Measurements from ENCODE around the gene HDAC9. TPM values are rescaled to one million over a fixed set of nuclear protein-coding genes. Genes with fewer than 3 reads are reported as not detected.

Gene HDAC9
- total and polyA plus RNA-seq, 12 donors, result 2.6 to 23.1 (median 7.5) TPM

DNA sequence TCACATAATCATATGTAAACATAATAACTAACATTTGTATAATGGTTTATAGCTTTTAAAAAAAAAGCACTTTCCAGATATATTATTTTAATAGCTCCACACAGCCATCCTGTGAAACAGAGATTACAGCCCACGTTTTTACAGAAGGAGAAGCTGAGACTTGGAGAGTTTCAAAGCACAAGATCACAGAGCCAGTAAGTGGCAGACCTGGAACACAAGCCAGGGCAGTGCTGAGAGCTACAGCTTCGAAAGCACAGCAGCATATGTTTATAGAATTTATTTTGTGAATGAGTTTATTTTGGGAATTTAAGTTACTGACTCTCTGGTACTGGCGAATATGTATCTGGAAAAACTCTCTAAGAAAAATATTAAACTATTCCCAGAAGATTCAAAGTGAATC lies 149.4 kb downstream of the HDAC9 start:
- whole genome bisulfite sequencing, 4 donors, result 56 to 74% (median 62%) methylated on average over 3 of the region's 3 CpGs
- TF ChIP-seq POLR2A (IDR thresholded peaks at IDR 0.05), result no peak
- TF ChIP-seq, protein P1, sequence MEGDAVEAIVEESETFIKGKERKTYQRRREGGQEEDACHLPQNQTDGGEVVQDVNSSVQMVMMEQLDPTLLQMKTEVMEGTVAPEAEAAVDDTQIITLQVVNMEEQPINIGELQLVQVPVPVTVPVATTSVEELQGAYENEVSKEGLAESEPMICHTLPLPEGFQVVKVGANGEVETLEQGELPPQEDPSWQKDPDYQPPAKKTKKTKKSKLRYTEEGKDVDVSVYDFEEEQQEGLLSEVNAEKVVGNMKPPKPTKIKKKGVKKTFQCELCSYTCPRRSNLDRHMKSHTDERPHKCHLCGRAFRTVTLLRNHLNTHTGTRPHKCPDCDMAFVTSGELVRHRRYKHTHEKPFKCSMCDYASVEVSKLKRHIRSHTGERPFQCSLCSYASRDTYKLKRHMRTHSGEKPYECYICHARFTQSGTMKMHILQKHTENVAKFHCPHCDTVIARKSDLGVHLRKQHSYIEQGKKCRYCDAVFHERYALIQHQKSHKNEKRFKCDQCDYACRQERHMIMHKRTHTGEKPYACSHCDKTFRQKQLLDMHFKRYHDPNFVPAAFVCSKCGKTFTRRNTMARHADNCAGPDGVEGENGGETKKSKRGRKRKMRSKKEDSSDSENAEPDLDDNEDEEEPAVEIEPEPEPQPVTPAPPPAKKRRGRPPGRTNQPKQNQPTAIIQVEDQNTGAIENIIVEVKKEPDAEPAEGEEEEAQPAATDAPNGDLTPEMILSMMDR (IDR thresholded peaks at IDR 0.05), result no peak
- intact Hi-C loops (cut with DNase I), result no loop called here

DNA sequence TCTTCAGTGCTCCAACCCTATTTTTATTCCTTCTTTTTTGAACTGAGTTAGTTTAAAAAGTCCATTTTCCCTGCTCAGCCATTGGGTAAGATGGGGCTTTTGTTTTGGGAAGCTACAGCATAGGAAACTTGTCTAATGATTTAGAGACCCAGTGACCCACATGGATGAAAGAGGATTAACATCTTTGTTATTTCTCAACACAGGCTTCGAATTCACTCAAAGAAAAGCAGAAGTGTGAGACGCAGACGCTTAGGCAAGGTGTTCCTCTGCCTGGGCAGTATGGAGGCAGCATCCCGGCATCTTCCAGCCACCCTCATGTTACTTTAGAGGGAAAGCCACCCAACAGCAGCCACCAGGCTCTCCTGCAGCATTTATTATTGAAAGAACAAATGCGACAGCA lies 152.0 kb downstream of the HDAC9 start:
- no peak for DNase-seq
- 78 to 88% (median 85%) methylated on average over 5 of the region's 5 CpGs for WGBS, 4 donors
- no peak overlapping the region for H3K4me3 ChIP-seq
- intact Hi-C loops (cut with DNase I), result no loop called here
- no peaks in the 10 kb centered on the region for H3K9me3 ChIP-seq (replicated peaks in 1 of 3)
- H3K4me1 ChIP-seq (replicated peaks in 1 of 2), result no peaks in the 10 kb centered on the region
- TF ChIP-seq, protein P1 (IDR thresholded peaks at IDR 0.05), result no peak
- no peak for TF ChIP-seq POLR2A (IDR thresholded peaks at IDR 0.05)
- no peak overlapping the region for H3K27ac ChIP-seq
- H3K27me3 ChIP-seq, result no peaks in the 10 kb centered on the region
- no peaks in the 10 kb centered on the region for H3K36me3 ChIP-seq (replicated peaks in 1 of 2)

More for the DNA sequence above, 149.4 kb downstream of the HDAC9 start:
- Histone ChIP-seq H3K4me1 (replicated peaks in 1 of 2) (no peaks in the 10 kb centered on the region), H3K9me3 (replicated peaks in 1 of 3) (no peaks in the 10 kb centered on the region), H3K27me3 (no peaks in the 10 kb centered on the region), H3K4me3 (no peak overlapping the region), H3K27ac (no peak overlapping the region), H3K36me3 (replicated peaks in 1 of 2) (no peaks in the 10 kb centered on the region)
- DNase-seq, result no peak

DNA sequence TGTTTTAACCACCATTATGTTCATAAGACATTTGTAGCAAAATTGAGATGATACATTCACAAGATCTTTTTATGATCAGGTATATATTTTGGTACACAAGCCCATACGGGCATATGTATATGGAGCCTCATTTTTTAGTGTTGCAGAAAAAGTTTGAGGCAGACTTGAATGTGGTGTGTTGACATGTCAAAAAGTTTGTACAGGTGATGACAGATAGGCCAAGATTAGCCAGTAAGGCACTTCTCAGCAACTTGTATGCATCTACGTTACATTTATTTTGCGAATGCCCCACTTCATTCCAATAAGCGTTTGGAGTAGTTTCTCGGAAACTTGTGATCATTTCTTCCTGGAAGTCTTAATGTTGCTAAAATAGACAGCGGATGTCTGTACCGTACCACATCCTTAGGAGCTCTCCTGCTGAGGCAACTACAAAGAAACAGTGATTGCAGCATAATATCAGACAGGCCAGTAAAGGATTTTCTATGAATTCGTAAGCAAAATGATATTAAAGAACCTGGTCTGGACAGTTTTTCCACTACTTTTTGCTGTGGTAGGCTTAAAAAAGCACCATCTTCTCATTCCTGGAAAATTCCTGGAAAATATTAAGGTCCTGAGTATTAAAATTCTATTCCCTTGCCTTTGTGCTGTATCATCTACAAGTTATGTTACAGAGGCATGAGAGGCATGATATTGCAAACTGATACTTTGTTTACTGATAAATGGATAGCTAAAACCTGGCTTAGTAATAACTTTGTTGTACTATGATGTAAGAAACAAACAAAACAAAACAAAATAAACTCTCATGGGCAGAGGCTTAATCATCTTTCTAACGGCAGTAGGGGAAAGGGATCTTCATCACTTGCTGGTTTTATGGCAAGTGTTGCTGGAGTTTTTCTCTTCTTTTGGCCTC lies 153.6 kb downstream of the HDAC9 start:
- Histone ChIP-seq H3K4me1 (replicated peaks in 1 of 2) (no peaks in the 10 kb centered on the region), H3K27ac (no peak overlapping the region), H3K9me3 (replicated peaks in 1 of 3) (no peaks in the 10 kb centered on the region), H3K4me3 (no peak overlapping the region), H3K36me3 (replicated peaks in 1 of 2) (no peaks in the 10 kb centered on the region), H3K27me3 (no peaks in the 10 kb centered on the region)
- intact Hi-C loops (cut with DNase I), result no loop called here
- DNase-seq, result no peak
- 92 to 96% (median 94%) methylated on average over 9 of the region's 9 CpGs for WGBS, 4 donors
- TF ChIP-seq, protein P1 (IDR thresholded peaks at IDR 0.05), result no peak
- no peak for TF ChIP-seq POLR2A (IDR thresholded peaks at IDR 0.05)

DNA sequence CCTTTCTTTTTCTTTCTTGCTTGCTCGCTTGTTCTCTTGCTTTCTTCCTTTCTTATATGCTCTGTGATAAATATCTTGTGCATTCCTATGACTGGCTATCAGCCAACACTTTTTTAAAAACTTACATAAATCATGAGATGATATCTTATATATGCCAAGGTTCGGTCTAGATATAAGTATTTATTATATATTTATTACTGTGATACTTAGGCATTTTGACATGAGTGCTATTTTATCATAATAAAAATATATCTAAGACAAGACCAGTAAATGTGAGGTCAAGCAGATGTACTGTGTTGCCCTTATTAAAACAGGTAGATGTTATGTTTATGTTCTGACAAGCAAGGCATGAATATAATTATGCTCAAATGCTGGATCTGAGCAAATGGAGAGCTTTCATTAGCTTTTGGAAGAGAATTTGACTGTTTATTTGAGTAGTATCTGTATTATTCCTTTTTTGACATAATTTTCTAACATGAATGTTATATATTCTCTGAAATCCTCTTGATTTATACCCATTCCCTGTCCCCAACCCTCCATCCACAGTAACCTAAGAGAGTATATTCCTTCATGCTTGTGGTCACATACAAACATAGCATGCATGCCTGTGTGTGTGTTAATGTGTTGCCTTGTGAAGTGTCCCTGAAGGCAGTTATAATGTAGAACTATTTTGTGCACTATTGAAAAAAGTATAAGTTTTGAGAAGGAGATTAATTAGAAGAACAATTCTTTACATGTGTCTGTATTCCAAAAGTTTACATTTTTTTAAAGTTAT lies 158.0 kb downstream of the HDAC9 start:
- no peak for DNase-seq
- Histone ChIP-seq H3K4me1 (replicated peaks in 1 of 2) (peaks cover 12 to 15% of the 10 kb centered on the region in 2 donors), H3K4me3 (no peak overlapping the region), H3K27ac (no peak overlapping the region), H3K36me3 (replicated peaks in 1 of 2) (no peaks in the 10 kb centered on the region), H3K27me3 (no peaks in the 10 kb centered on the region), H3K9me3 (replicated peaks in 1 of 3) (no peaks in the 10 kb centered on the region)
- intact Hi-C loops (cut with DNase I), result no loop called here
- 78 to 79% (median 79%) methylated on average over 2 of the region's 2 CpGs for WGBS, 4 donors
- TF ChIP-seq, protein P1 (IDR thresholded peaks at IDR 0.05), result no peak
- TF ChIP-seq POLR2A (IDR thresholded peaks at IDR 0.05), result no peak

All from adrenal gland (tissue), 12 donors.